Activated CD4-positive, alpha-beta T cell treated with anti-CD3 and anti-CD28 coated beads for 48 hours (primary cell): Measurements from ENCODE around the gene WSCD1.

Source experiments
- DNase-seq: peaks from one replicate; pipeline ENCODE4 v3.0.0-alpha.2; 2020

Gene WSCD1

DNA sequence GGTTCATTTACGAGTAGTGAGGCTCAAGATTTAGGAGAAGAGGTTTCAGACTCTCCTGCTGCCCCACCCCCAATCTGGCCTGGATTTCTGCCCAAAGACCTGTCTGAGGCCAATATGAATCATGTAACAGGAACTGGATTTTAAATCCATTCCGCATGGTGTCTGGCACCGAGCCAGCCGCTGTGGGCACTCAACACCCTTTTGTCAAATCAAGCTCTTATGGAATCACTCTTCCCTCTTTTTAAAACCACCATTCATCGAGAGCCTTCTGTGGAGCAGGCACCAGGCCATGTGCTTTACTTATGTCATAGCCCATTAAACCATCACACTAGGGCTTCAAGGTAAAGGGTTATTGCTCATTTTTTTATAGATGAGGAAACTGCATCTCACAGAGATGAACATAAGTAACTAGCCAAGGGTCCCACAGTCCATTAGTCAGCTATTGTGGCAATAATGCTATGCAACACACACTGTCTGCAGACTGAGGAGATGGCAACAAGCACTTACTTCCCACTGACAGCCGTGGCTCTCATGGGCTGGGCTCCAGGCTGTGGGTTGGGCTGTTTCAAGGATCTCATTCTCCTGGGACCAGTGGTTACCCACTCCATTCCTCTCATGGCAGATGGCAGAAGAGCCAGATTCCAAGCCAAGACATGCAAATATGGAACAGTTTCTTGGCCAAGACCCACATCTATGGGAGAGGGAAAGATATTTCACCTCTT lies 93.6 kb downstream of the WSCD1 start:
- DNase-seq, result no peak

DNA sequence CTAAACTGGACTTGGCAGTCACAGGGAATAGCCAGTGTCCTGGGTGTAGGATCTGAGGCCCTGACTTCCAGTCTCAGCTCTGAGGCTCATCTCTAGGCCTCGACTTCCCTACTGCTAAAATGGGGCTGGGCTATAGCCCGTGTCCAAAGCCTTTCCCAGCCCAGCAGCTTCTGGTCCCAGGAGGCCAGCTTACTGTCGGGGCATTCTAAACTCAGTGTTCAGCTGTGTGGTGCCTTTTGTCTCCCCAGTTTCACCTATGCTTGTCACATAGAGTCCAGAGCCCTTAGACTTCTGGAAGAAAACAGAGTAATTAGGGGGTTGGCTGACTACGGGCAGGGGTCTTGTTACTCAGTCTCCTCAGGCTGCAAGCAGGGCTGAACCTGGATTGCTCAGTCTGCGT lies 94.8 kb downstream of the WSCD1 start:
- DNase-seq, result no peak

DNA sequence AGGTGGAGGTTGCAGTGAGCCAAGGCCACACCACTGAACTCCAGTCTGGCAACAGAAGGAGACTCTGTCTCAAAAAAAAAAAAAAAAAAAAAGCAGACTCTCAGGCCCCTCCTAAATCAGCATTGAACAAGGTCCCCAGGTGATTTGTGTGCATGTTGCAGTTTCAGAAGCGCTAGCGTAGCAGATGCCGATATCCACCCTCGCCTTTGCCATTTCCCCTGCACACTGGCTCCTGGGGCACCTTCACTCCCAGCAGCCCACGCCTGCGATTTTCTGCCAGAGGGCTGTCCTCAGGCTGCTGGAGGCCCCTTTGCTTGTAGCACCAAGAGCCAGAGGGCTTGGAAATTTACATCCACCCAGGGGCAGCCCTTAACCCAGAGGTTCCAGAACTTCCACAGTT lies 95.6 kb downstream of the WSCD1 start:
- DNase-seq, result no peak

DNA sequence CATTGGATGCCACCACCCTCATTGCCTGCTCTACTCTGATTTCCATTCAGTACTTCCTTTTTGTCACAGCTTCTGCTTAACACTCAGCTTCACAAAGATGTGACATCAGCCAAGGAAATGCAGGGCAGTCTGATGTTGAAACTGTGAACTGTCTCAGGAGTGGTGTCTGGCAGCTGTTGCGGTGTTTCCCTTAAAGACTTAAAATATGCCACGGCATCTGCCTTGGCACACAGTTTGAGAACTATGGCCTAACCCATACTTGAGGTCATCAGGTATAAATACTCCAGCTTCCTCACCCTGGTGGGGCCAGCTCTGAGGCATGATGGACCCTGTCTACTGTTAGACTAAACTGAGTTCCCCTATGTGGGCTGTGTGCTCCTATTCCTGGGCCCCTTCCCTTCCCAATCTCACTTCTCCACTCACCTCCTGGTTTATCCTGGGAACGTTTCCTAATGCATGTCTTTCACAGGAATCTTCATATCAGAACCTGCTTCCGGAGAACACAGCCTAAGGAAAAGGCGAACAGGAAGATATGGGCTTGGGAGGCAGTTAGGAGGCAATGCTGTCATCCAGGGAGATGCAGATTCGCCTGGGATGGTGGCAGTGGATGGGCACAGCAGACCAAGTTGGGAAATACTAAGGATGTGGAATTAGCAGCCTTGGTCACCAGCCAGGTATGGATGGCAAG lies 96.5 kb downstream of the WSCD1 start:
- DNase-seq, result no peak

GRCh38 chr17:6168296-6168695 lies 98.1 kb downstream of the WSCD1 start:
- DNase-seq, result no peak

DNA sequence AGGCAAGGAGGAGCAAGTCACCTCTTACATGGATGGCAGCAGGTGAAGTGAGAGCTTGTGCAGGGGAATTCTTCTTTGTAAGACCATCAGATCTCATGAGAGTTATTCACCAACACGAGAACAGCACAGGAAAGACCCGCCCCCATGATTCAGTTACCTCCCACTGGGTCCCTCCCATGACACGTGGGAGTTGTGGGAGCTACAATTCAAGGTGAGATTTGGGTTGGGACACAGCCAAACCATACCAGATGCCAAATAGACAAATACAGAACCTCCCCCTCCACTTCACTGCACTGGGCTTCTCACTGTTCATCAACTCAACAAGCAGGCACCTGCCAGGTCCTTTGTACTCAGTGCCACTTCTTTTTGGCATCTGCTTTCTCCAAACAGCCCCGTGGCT lies 100.2 kb downstream of the WSCD1 start:
- no peak for DNase-seq

- no peak for DNase-seq
Measured at GRCh38 chr17:6172642-6173330, 102.6 kb downstream of the WSCD1 start.

GRCh38 chr17:6173653-6174052 lies 103.5 kb downstream of the WSCD1 start:
- DNase-seq, result no peak
